Right cardiac atrium (tissue), 5 donors: ENCODE results near the gene GOT1. TPM values are rescaled to one million over a fixed set of nuclear protein-coding genes. Genes with fewer than 3 reads are reported as not detected.

Experiments used
- ATAC-seq, 2 donors: fragments of 200-7000 bp; cut with Tn5 transposase; one replicate each; pipeline versions ENCODE4 v1.8.0 to v1.9.1; 2020; ENCODE audit warnings: moderate library complexity in 2 of 2, mild to moderate bottlenecking in 1 of 2
- DNase-seq, 3 donors: peaks; one replicate each; pipeline ENCODE4 v3.0.0-alpha.2; 2020
- H3K27ac ChIP-seq: one replicate; pipeline ENCODE4 v1.5.1; 2013; ENCODE audit warnings: mild to moderate bottlenecking, low read length, control low read depth, moderate library complexity
- H3K27me3 ChIP-seq: one replicate; pipeline ENCODE4 v1.6.1; 2013; ENCODE audit not compliant: control insufficient read depth, insufficient read depth
- H3K4me1 ChIP-seq: one replicate; pipeline ENCODE4 v1.6.1; 2013; ENCODE audit warnings: low read length; ENCODE audit not compliant: control insufficient read depth, insufficient read depth
- H3K4me3 ChIP-seq: one replicate; pipeline ENCODE4 v1.5.1; 2013; ENCODE audit warnings: low read length, control low read depth
- H3K9me3 ChIP-seq: one replicate; pipeline ENCODE4 v1.6.1; 2013; ENCODE audit warnings: low read length; ENCODE audit not compliant: control insufficient read depth
- WGBS: extraction: QIAGEN DNeasy Blood & Tissue Kit; methylation state at CpG from one replicate; pipeline ENCODE4 v1.1.7; 2013; 5-methylcytosine and 5-hydroxymethylcytosine counted together
- intact Hi-C, 4 donors: fragments of 100-400 bp; cut with DNase I; formaldehyde crosslinking; loops; one replicate each; pipeline versions ENCODE4 v1.11.0 to v1.14.0; 2022 to 2023
- polyA plus RNA-seq: library from polyadenylated mRNA; stranded (reverse); fragments of 200-250 nt; gene quantifications from one replicate; pipeline ENCODE4 v1.2.3, GENCODE V29; 2013
- total RNA-seq, 4 donors: library from RNA; stranded (reverse); fragmentation: NEBNext Ultra II Directional; extraction: Animal tissue kit (Norgen Biotek cat#: 25700); gene quantifications; one replicate each; pipeline ENCODE4 v1.2.1, GENCODE V29; 2021
- donor health status: healthy with polysubstance abuse.
- donor health status: DM: no; HTN: yes; CAD: no.
- donor health status: DM: no; HTN: no; CAD: no.
- donor health status: DM: no; HTN: yes; CAD: no; lungs with severe emphysema.
- donor health status: DM: yes; HTN: yes; CAD: no.

Gene GOT1
- total and polyA plus RNA-seq, 5 donors: 344 to 515 (median 413) TPM

DNA sequence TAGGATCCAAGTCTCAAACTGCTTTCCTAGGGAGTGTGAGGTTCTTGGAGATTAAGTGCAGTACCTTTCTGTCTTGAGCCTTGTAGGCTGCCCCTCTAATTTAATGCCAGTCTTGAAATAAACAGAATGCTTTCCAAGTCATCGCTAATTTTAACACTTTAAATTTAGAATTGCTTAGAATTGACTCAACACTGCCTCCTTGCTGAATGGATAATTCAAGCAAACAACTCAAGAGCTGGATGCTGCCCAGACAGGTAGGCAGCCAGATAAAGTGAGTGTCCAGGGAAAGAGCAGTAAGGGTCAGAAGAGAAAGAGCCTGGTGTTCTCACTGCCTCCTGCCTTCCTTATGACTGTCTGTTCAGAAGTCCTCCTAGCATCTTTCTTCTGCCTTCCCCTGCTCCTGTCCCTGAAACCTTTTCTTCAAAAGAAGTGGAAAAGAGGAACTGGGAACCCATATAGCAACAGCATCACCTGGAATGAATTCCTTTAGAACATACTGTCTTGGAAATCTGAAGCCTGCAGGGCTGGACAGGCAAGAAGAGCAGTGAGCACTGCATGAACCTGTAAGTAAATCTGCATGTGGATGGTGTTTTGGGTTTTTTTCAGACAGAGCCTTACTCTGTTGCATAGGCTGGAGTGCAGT, 3.1 kb upstream of the GOT1 start:
- WGBS: 19% methylated on average over 1 of the region's 1 CpG
- Histone ChIP-seq H3K27me3 (no peaks in the 10 kb centered on the region), H3K4me1 (no peaks in the 10 kb centered on the region), H3K4me3 (no peak overlapping the region), H3K27ac (peak overlapping the region; percentile 47), H3K9me3 (no peaks in the 10 kb centered on the region)
- DNase-seq (no peak), ATAC-seq (no peak)
- intact Hi-C loops: loop anchor here in 1 of 4 donors (5.0 kb wide), 1 partner anchor 184 kb away; no protein-coding TSS in a partner anchor

DNA sequence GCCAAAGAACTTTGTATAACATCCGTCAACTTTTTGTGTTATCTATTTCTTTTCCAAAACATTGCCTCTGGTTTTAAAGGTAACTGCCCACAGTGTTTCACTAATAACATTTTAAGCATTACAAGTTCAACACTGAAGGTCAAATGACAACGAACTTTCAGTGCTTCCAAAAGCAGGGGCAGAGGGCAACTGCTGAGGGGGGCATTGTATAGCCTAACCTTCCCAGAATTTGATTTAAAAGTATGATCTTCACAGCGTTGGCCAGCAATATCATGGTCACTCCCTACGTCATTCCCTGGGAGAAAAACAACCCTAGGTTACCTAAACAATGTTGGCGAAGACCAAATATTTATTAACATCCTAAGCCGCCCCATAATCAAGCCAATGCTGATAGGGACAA, 2.5 kb upstream of the GOT1 start:
- intact Hi-C loops: loop anchor here in 1 of 4 donors (5.0 kb wide), 1 partner anchor 184 kb away; no protein-coding TSS in a partner anchor
- WGBS: 77% methylated on average over 6 of the region's 6 CpGs

DNA sequence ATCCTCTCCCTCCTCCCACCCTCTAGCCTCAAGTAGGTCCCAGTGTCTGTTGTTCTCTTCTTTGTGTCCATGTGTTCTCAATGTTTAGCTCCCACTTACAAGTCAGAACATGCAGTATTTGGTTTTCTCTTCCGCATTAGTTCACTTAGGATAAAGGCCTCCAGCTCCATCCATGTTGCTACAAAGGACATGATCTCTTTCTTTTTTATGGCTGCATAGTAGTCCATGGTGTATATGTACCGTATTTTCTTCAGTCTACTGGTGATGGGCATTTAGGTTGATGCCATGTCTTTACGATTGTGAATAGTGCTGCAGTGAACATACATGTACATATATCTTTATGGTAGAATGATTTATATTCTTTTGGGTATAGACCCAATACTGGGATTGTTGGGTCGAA, 1.6 kb upstream of the GOT1 start:
- intact Hi-C loops: loop anchor here in 1 of 4 donors (5.0 kb wide), 1 partner anchor 185 kb away; no protein-coding TSS in a partner anchor
- 97% methylated on average over 4 of the region's 4 CpGs for WGBS
- no peaks in the 10 kb centered on the region for H3K9me3 ChIP-seq
- H3K4me1 ChIP-seq: no peaks in the 10 kb centered on the region
- H3K27me3 ChIP-seq: no peaks in the 10 kb centered on the region
- ATAC-seq (no peak), DNase-seq (no peak)
- peak overlapping the region; percentile 66 for H3K27ac ChIP-seq
- H3K4me3 ChIP-seq: peak overlapping the region; percentile 64

More for the DNA sequence above, 2.5 kb upstream of the GOT1 start:
- DNase-seq (no peak), ATAC-seq (no peak)
- no peaks in the 10 kb centered on the region for H3K4me1 ChIP-seq
- no peaks in the 10 kb centered on the region for H3K27me3 ChIP-seq
- H3K4me3 ChIP-seq: no peak overlapping the region
- no peaks in the 10 kb centered on the region for H3K9me3 ChIP-seq
- H3K27ac ChIP-seq: peak overlapping the region; percentile 47

DNA sequence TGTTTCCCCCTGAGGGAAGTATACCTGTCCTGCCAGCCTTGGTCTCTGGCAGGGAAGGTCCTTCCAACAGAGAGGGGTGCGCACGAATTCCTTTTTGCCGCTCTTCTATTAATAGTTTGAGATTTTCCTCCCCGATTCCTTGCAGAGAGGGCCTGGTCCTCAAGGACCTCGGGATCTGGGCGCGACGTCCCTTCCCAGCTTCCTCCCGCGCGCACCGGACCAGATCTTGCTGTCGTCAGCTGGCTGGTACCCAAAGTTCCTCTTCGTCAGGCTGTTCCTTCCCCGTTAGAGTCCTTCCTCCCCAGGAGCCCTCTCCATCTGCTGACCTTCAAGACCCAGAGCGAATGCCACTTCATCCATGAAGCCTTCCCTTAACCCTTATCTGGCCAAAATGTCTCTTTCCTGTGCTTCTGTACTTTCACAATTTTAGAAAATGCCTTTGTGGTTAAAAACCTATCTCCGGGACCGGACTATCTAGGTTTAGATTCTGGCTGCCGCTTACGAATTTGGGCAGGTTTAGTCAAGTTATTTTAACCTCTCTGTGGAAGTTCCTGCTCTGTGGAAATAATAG, 851 bp upstream of the GOT1 start:
- Histone ChIP-seq H3K27ac (peak overlapping the region; percentile 97), H3K9me3 (no peaks in the 10 kb centered on the region), H3K4me3 (peak overlapping the region; percentile 64), H3K4me1 (no peaks in the 10 kb centered on the region), H3K27me3 (no peaks in the 10 kb centered on the region)
- ATAC-seq (peak; percentile 69 to 78), DNase-seq (peak; percentile 82 to 89 (median 89))
- intact Hi-C loops: loop anchor here in 1 of 4 donors (5.0 kb wide), 1 partner anchor 186 kb away; no protein-coding TSS in a partner anchor
- 1% methylated on average over 20 of the region's 20 CpGs for WGBS

DNA sequence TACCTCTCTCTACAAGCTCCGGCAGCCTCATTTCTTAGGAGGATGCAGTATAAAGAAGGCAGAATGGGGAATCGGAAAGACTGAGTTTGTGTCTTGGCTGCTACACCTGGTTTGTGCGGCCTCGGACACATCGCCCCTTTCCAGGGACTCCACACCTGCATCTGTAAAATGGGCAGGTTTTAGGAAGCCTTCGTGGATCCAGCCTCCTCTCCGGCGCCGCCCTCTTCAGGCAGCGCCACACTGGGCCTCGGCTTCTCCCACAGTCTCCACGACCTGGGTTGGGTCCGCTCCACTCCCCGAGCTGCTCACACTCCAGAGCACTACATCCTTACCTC, 341 bp downstream of the GOT1 start:
- Histone ChIP-seq H3K27me3 (no peaks in the 10 kb centered on the region), H3K9me3 (no peaks in the 10 kb centered on the region), H3K4me1 (peaks cover 3% of the 10 kb centered on the region), H3K27ac (peak overlapping the region; percentile 65), H3K4me3 (peak overlapping the region; percentile 64)
- 7% methylated on average over 14 of the region's 14 CpGs for WGBS
- peak; percentile 5 to 6 for ATAC-seq
- DNase-seq: no peak
- intact Hi-C loops: loop anchor here in 1 of 4 donors (5.0 kb wide), 1 partner anchor 187 kb away; no protein-coding TSS in a partner anchor

DNA sequence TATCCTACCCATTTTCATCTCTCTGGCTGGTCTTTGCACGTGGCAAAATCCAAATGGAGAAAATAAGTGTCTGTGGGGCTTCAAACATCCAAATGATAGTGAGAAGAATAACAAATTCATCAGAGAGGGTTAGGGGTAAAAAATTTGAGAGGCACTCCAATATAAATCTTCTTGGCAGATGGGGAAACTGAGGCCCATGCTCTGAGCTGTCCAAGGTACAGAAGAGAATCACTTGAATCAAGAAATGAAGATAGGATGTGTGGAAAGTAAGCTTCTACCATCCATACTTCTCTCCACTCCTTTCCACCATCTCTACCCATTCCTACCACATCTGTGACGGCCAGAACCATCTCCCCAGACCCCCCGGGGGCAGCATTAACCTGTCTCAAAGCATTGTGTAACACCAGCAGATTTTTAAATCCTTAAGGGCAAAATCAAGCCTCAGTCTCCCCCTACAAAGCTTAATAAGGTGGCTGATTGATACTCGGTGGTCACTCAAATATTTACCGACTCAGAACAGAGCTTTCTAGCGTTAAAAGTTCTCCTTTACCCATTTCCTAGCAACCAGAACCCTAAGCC, 818 bp downstream of the GOT1 start:
- H3K27ac ChIP-seq: peak overlapping the region; percentile 65
- intact Hi-C loops: loop anchor here in 1 of 4 donors (5.0 kb wide), 1 partner anchor 188 kb away; no protein-coding TSS in a partner anchor
- H3K4me3 ChIP-seq: peak overlapping the region; percentile 64
- WGBS: 23% methylated on average over 6 of the region's 6 CpGs
- no peaks in the 10 kb centered on the region for H3K9me3 ChIP-seq
- H3K4me1 ChIP-seq: peaks cover 3% of the 10 kb centered on the region
- DNase-seq (no peak), ATAC-seq (no peak)
- no peaks in the 10 kb centered on the region for H3K27me3 ChIP-seq

DNA sequence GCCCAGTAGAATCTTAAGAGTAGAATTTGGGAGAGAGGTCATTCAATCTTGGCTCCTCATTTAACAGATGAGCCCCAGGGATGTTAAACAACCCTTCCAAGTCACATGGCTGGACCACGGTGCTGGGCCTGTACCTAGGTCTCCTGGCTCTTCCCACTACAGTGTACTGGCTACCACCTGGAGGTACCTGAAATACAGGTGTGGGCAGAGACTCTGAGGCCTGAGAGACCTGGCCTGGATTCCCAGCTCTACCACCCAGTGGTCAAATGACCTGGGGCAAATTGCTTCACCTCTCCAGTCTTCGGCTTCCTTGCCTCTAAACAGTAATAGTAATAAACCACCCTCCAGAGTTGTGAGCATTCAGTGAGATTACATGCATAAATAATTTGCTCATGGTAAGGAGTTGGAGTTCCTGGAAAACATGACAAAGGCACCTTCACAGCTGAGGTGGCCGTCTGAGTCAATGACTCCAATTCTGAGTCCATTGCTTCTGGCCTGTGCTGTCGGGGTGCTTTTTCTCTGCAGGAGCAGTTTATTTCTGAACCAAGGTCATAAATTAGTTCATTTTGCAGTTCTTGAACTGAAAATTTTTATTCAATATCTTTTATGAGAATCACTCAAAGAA, 2.7 kb downstream of the GOT1 start:
- ATAC-seq: no peak
- no peak overlapping the region for H3K27ac ChIP-seq
- 76% methylated on average over 4 of the region's 4 CpGs for WGBS
- DNase-seq: no peak
- H3K4me3 ChIP-seq: no peak overlapping the region
- intact Hi-C loops: no loop called here
- H3K9me3 ChIP-seq: no peaks in the 10 kb centered on the region
- H3K27me3 ChIP-seq: no peaks in the 10 kb centered on the region
- H3K4me1 ChIP-seq: peaks cover 3% of the 10 kb centered on the region

DNA sequence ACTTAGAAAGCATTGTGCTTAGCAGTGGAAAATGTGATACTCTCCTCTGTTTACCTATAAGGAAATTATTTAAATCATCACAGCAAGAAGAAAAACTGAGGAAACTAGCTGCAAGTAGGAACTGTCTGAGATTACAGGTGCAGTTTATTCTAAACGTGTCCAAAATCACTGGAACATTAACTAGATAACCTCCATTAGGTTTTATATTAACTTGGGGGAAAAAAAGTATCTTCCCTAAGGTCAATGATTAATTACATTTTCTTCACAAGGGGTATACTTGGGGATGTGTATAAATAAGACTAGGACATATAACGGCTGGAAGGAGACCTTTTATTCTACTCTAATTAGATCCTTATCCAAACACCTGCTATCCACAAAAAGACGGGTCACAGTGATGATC, 3.7 kb downstream of the GOT1 start:
- H3K27me3 ChIP-seq: no peaks in the 10 kb centered on the region
- no peak overlapping the region for H3K27ac ChIP-seq
- intact Hi-C loops: no loop called here
- 56% methylated on average over 3 of the region's 3 CpGs for WGBS
- no peak overlapping the region for H3K4me3 ChIP-seq
- no peak for DNase-seq
- H3K4me1 ChIP-seq: peaks cover 3% of the 10 kb centered on the region
- no peaks in the 10 kb centered on the region for H3K9me3 ChIP-seq
- no peak for ATAC-seq

DNA sequence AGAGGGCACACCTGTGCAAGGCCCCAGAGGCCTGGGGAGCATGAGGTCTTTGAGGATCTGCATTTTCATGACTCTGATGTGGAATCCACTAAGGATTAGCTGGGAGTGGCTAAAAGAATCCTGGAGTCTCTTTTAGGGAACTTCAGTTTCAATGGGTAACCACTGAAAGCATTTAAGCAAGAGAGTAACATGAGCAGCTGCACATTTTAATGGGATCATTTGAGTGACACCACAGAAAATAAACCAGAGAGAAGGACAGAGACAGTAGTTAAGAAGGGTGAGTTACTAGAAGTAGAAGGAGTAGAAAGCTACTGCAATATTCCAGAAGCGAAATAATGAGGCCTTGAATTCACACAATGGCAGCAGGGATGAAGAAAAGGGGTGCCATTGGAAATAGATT, 5.2 kb downstream of the GOT1 start:
- intact Hi-C loops: no loop called here
- Histone ChIP-seq H3K4me1 (peaks cover 3% of the 10 kb centered on the region), H3K4me3 (no peak overlapping the region), H3K27me3 (no peaks in the 10 kb centered on the region), H3K9me3 (no peaks in the 10 kb centered on the region), H3K27ac (no peak overlapping the region)
- DNase-seq (no peak), ATAC-seq (no peak)
- WGBS: 97% methylated on average over 1 of the region's 1 CpG

DNA sequence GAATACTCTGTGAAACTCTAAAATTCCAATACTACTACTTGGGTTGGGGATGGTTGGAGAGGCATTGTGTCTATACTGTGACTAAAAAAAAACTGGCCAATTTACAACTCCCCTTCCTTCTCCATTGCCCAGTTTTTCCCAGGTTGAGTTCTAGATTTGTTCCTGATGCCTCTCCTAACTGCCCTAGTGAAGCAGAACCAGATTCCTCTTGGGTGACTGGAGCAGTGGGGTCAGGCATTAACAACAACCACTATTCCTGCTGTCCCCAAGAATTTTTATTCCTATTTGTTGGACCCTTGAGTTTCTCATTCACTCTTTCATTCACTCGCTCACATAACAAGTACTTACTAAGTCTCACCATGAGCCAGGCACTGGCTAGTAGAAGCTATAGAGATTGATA, 5.8 kb downstream of the GOT1 start:
- Histone ChIP-seq H3K27ac (no peak overlapping the region), H3K4me3 (no peak overlapping the region), H3K9me3 (no peaks in the 10 kb centered on the region), H3K4me1 (peaks cover 3% of the 10 kb centered on the region), H3K27me3 (no peaks in the 10 kb centered on the region)
- ATAC-seq (no peak), DNase-seq (no peak)
- WGBS: 96% methylated on average over 1 of the region's 1 CpG
- intact Hi-C loops: no loop called here

DNA sequence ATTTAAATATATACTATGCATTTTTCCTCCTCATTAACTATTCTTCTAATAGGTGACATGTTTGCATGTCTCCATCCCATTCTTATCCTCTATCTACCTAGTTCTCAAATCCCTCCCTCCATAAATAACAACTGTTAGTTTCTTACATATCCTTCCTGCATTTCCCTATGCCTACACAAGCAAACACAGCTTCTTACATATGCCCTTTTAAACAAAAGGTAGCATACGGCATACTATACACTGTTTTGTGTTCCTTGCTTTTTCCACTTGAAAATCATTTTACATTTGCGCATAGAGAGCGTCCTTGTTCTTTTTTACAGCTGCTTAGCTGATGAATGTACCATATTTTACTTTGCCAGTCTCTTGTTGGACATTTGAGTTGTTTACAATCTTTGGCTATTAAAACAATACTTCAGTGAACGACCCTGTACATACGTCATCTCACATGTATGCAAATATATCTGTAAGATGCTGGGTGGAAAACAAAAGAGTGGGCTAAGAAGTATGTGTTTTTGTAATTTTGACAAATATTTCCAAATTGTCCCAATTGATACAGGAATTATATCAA, 7.8 kb downstream of the GOT1 start:
- no peak overlapping the region for H3K27ac ChIP-seq
- WGBS: 92% methylated on average over 5 of the region's 5 CpGs
- peaks cover 3% of the 10 kb centered on the region for H3K4me1 ChIP-seq
- H3K9me3 ChIP-seq: no peaks in the 10 kb centered on the region
- no peak for DNase-seq
- H3K4me3 ChIP-seq: no peak overlapping the region
- no peaks in the 10 kb centered on the region for H3K27me3 ChIP-seq
- intact Hi-C loops: no loop called here
- no peak for ATAC-seq
